ENCODE results near the gene LDLRAD4. TPM values are rescaled to one million over a fixed set of nuclear protein-coding genes. Genes with fewer than 3 reads are reported as not detected.

The LDLRAD4 gene
- total RNA-seq, 2 donors from 2014 or later, result 33.1 to 41.2 TPM

- no peaks in the 10 kb centered on the region for H3K9me3 ChIP-seq
- no peak for TF ChIP-seq CTCF (IDR thresholded peaks at IDR 0.05)
- no peak overlapping the region for H3K4me3 ChIP-seq
- no peak overlapping the region for H3K27ac ChIP-seq
- no peaks in the 10 kb centered on the region for H3K27me3 ChIP-seq
- no peak for DNase-seq (ENCODE audit: low spot score)
- H3K4me1 ChIP-seq, result no peaks in the 10 kb centered on the region
- H3K36me3 ChIP-seq, result no peaks in the 10 kb centered on the region
Observed at GRCh38 chr18:13401826-13402225, 183.3 kb downstream of the LDLRAD4 start.

GRCh38 chr18:13403786-13404549 lies 185.4 kb downstream of the LDLRAD4 start:
- Histone ChIP-seq H3K9me3 (no peaks in the 10 kb centered on the region), H3K27me3 (no peaks in the 10 kb centered on the region), H3K4me3 (no peak overlapping the region), H3K36me3 (no peaks in the 10 kb centered on the region), H3K4me1 (no peaks in the 10 kb centered on the region), H3K27ac (no peak overlapping the region)
- no peak for TF ChIP-seq CTCF (IDR thresholded peaks at IDR 0.05)
- no peak for DNase-seq (ENCODE audit: low spot score)

GRCh38 chr18:13405305-13406038 lies 186.9 kb downstream of the LDLRAD4 start:
- H3K9me3 ChIP-seq, result no peaks in the 10 kb centered on the region
- no peaks in the 10 kb centered on the region for H3K4me1 ChIP-seq
- H3K27ac ChIP-seq, result no peak overlapping the region
- no peak for TF ChIP-seq CTCF (IDR thresholded peaks at IDR 0.05)
- no peak for DNase-seq (ENCODE audit: low spot score)
- no peaks in the 10 kb centered on the region for H3K36me3 ChIP-seq
- H3K27me3 ChIP-seq, result no peaks in the 10 kb centered on the region
- H3K4me3 ChIP-seq, result no peak overlapping the region

- no peaks in the 10 kb centered on the region for H3K27me3 ChIP-seq
- no peaks in the 10 kb centered on the region for H3K4me1 ChIP-seq
- TF ChIP-seq CTCF (IDR thresholded peaks at IDR 0.05), result no peak
- no peak for DNase-seq (ENCODE audit: low spot score)
- no peaks in the 10 kb centered on the region for H3K9me3 ChIP-seq
- no peak overlapping the region for H3K27ac ChIP-seq
- no peak overlapping the region for H3K4me3 ChIP-seq
- H3K36me3 ChIP-seq, result no peaks in the 10 kb centered on the region
Observed at GRCh38 chr18:13406049-13406615, 187.6 kb downstream of the LDLRAD4 start.

GRCh38 chr18:13406736-13407135 lies 188.2 kb downstream of the LDLRAD4 start:
- H3K27me3 ChIP-seq, result no peaks in the 10 kb centered on the region

More at GRCh38 chr18:13406736-13407135, 188.2 kb downstream of the LDLRAD4 start:
- Histone ChIP-seq H3K4me3 (no peak overlapping the region), H3K36me3 (no peaks in the 10 kb centered on the region), H3K9me3 (no peaks in the 10 kb centered on the region), H3K4me1 (no peaks in the 10 kb centered on the region), H3K27ac (no peak overlapping the region)
- no peak for DNase-seq (ENCODE audit: low spot score)
- no peak for TF ChIP-seq CTCF (IDR thresholded peaks at IDR 0.05)
